ENCODE data around the gene TMEM181. TPM values are rescaled to one million over a fixed set of nuclear protein-coding genes. Genes with fewer than 3 reads are reported as not detected.

The TMEM181 gene
- total and polyA plus RNA-seq, 2 experiments from 2014 or later, result 11.9 to 25.2 TPM

DNA sequence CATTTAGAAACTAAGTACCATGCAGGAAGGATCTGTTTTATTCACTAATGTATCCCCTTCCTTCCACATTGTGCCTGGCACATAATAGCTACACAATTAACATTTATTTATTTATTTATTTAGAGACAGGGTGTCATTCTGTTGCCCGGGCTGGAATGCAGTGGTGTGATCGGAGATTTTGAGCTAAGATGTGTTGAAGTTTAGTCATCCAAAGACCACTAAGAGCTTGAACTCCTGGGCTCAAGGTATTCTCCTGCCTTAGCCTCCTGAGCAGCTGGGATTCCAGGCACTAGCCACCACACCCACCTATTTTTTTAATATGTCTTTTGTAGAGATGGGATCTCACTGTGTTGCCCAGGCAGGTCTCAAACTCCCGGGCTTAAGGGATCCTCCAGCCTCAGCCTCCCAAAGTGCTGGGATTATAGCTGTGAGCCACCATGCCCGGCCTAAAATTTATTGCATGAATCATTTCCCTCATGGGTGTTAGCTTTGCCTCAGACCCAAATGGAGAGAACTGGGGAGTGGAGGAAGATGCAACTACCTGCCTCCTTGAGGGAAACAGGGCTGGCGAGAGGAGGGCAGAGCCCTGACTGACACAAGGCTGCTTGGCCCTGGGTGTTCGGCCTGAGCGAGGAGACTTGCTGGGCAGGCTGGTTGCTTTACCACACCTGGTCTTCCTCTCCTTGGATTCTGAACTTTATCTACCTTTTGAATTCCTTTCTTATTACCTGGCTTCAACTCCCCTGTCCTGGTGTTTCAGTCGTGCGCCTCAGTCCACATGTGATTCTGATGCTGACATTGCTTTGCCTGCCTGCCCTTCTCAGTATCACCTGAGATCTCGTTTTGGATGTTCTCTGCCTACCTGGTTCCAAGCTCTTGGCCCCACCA is 86.4 kb downstream of the TMEM181 start:
- no peak for ATAC-seq
- TF ChIP-seq, protein P1, sequence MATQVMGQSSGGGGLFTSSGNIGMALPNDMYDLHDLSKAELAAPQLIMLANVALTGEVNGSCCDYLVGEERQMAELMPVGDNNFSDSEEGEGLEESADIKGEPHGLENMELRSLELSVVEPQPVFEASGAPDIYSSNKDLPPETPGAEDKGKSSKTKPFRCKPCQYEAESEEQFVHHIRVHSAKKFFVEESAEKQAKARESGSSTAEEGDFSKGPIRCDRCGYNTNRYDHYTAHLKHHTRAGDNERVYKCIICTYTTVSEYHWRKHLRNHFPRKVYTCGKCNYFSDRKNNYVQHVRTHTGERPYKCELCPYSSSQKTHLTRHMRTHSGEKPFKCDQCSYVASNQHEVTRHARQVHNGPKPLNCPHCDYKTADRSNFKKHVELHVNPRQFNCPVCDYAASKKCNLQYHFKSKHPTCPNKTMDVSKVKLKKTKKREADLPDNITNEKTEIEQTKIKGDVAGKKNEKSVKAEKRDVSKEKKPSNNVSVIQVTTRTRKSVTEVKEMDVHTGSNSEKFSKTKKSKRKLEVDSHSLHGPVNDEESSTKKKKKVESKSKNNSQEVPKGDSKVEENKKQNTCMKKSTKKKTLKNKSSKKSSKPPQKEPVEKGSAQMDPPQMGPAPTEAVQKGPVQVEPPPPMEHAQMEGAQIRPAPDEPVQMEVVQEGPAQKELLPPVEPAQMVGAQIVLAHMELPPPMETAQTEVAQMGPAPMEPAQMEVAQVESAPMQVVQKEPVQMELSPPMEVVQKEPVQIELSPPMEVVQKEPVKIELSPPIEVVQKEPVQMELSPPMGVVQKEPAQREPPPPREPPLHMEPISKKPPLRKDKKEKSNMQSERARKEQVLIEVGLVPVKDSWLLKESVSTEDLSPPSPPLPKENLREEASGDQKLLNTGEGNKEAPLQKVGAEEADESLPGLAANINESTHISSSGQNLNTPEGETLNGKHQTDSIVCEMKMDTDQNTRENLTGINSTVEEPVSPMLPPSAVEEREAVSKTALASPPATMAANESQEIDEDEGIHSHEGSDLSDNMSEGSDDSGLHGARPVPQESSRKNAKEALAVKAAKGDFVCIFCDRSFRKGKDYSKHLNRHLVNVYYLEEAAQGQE (IDR thresholded peaks at IDR 0.05; ENCODE audit: unreplicated experiment), result no peak
- TF ChIP-seq STAT1 (IDR thresholded peaks at IDR 0.05; ENCODE audit: unreplicated experiment) (no peak), JUNB (IDR thresholded peaks at IDR 0.05; ENCODE audit: unreplicated experiment) (no peak), EZH2phosphoT487 (IDR thresholded peaks at IDR 0.05; ENCODE audit: unreplicated experiment) (no peak), NANOG (IDR thresholded peaks at IDR 0.05; ENCODE audit: borderline replicate concordance) (no peak), POLR2AphosphoS5 (IDR thresholded peaks at IDR 0.05; ENCODE audit: low read depth) (no peak), CREB1 (CRISPR knock-in tag; IDR thresholded peaks at IDR 0.05; ENCODE audit: low read depth) (no peak), ZNF114 (CRISPR knock-in tag; IDR thresholded peaks at IDR 0.05) (no peak), EZH2 (IDR thresholded peaks at IDR 0.05; ENCODE audit: low read depth, unreplicated experiment) (no peak)
- TF ChIP-seq, protein P2, sequence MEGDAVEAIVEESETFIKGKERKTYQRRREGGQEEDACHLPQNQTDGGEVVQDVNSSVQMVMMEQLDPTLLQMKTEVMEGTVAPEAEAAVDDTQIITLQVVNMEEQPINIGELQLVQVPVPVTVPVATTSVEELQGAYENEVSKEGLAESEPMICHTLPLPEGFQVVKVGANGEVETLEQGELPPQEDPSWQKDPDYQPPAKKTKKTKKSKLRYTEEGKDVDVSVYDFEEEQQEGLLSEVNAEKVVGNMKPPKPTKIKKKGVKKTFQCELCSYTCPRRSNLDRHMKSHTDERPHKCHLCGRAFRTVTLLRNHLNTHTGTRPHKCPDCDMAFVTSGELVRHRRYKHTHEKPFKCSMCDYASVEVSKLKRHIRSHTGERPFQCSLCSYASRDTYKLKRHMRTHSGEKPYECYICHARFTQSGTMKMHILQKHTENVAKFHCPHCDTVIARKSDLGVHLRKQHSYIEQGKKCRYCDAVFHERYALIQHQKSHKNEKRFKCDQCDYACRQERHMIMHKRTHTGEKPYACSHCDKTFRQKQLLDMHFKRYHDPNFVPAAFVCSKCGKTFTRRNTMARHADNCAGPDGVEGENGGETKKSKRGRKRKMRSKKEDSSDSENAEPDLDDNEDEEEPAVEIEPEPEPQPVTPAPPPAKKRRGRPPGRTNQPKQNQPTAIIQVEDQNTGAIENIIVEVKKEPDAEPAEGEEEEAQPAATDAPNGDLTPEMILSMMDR (conservative IDR thresholded peaks at IDR 0.05; ENCODE audit: low read depth in 2 of 2), result no peak
- TF ChIP-seq, protein P3, sequence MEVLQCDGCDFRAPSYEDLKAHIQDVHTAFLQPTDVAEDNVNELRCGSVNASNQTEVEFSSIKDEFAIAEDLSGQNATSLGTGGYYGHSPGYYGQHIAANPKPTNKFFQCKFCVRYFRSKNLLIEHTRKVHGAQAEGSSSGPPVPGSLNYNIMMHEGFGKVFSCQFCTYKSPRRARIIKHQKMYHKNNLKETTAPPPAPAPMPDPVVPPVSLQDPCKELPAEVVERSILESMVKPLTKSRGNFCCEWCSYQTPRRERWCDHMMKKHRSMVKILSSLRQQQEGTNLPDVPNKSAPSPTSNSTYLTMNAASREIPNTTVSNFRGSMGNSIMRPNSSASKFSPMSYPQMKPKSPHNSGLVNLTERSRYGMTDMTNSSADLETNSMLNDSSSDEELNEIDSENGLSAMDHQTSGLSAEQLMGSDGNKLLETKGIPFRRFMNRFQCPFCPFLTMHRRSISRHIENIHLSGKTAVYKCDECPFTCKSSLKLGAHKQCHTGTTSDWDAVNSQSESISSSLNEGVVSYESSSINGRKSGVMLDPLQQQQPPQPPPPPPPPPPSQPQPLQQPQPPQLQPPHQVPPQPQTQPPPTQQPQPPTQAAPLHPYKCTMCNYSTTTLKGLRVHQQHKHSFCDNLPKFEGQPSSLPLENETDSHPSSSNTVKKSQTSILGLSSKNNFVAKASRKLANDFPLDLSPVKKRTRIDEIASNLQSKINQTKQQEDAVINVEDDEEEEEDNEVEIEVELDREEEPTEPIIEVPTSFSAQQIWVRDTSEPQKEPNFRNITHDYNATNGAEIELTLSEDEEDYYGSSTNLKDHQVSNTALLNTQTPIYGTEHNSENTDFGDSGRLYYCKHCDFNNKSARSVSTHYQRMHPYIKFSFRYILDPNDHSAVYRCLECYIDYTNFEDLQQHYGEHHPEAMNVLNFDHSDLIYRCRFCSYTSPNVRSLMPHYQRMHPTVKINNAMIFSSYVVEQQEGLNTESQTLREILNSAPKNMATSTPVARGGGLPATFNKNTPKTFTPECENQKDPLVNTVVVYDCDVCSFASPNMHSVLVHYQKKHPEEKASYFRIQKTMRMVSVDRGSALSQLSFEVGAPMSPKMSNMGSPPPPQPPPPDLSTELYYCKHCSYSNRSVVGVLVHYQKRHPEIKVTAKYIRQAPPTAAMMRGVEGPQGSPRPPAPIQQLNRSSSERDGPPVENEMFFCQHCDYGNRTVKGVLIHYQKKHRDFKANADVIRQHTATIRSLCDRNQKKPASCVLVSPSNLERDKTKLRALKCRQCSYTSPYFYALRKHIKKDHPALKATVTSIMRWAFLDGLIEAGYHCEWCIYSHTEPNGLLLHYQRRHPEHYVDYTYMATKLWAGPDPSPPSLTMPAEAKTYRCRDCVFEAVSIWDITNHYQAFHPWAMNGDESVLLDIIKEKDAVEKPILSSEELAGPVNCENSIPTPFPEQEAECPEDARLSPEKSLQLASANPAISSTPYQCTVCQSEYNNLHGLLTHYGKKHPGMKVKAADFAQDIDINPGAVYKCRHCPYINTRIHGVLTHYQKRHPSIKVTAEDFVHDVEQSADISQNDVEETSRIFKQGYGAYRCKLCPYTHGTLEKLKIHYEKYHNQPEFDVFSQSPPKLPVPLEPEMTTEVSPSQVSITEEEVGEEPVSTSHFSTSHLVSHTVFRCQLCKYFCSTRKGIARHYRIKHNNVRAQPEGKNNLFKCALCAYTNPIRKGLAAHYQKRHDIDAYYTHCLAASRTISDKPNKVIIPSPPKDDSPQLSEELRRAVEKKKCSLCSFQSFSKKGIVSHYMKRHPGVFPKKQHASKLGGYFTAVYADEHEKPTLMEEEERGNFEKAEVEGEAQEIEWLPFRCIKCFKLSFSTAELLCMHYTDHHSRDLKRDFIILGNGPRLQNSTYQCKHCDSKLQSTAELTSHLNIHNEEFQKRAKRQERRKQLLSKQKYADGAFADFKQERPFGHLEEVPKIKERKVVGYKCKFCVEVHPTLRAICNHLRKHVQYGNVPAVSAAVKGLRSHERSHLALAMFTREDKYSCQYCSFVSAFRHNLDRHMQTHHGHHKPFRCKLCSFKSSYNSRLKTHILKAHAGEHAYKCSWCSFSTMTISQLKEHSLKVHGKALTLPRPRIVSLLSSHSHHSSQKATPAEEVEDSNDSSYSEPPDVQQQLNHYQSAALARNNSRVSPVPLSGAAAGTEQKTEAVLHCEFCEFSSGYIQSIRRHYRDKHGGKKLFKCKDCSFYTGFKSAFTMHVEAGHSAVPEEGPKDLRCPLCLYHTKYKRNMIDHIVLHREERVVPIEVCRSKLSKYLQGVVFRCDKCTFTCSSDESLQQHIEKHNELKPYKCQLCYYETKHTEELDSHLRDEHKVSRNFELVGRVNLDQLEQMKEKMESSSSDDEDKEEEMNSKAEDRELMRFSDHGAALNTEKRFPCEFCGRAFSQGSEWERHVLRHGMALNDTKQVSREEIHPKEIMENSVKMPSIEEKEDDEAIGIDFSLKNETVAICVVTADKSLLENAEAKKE (CRISPR knock-in tag; IDR thresholded peaks at IDR 0.05), result no peak
- H3K4me2 ChIP-seq, result no peak overlapping the region

More for the DNA sequence above, 86.4 kb downstream of the TMEM181 start:
- Histone ChIP-seq H4K20me1 (replicated peaks; ENCODE audit: insufficient read depth) (peaks cover 20% of the 10 kb centered on the region; the same call in 1 of the 2 replicates), H3K9me2 (ENCODE audit: insufficient read depth) (no peaks in the 10 kb centered on the region), H3K4me3 (no peak overlapping the region), H3K36me3 (ENCODE audit: insufficient read depth) (no peaks in the 10 kb centered on the region), H3K27ac (ENCODE audit: low read depth) (no peak overlapping the region), H3K4me1 (ENCODE audit: insufficient read depth) (peaks cover 4% of the 10 kb centered on the region), H3K79me2 (replicated peaks; ENCODE audit: insufficient read depth) (peaks cover 28% of the 10 kb centered on the region), H3F3A (replicated peaks; ENCODE audit: low read depth) (no peaks in the 10 kb centered on the region), H2AFZ (no peak overlapping the region), H3K27me3 (ENCODE audit: insufficient read depth) (peaks cover 12% of the 10 kb centered on the region)
- Mint-ChIP-seq H3K4me1 (peaks cover 17% of the 10 kb centered on the region), H3K27me3 (ENCODE audit: insufficient read depth, low read depth, poor library complexity) (peaks cover 12% of the 10 kb centered on the region), H3K9me3 (no peaks in the 10 kb centered on the region), H3K36me3 (ENCODE audit: low read depth) (peaks cover 3% of the 10 kb centered on the region; the same call in 1 of the 3 replicates), H3K4me3 (peak overlapping the region; percentile 89), H3K27ac (no peak overlapping the region)
- DNase-seq (ENCODE audit: low spot score), result no peak

All from GM23338 (cell line).